HG02763 (cell line): ENCODE measurements around the gene ATRNL1.

Source experiments
- ATAC-seq: cut with Tn5 transposase; IDR thresholded peaks from one replicate; pipeline ENCODE4 v1.9.1; 2021; ENCODE audit warnings: mild to moderate bottlenecking, moderate library complexity; ENCODE audit not compliant: unreplicated experiment

ATRNL1 gene

DNA sequence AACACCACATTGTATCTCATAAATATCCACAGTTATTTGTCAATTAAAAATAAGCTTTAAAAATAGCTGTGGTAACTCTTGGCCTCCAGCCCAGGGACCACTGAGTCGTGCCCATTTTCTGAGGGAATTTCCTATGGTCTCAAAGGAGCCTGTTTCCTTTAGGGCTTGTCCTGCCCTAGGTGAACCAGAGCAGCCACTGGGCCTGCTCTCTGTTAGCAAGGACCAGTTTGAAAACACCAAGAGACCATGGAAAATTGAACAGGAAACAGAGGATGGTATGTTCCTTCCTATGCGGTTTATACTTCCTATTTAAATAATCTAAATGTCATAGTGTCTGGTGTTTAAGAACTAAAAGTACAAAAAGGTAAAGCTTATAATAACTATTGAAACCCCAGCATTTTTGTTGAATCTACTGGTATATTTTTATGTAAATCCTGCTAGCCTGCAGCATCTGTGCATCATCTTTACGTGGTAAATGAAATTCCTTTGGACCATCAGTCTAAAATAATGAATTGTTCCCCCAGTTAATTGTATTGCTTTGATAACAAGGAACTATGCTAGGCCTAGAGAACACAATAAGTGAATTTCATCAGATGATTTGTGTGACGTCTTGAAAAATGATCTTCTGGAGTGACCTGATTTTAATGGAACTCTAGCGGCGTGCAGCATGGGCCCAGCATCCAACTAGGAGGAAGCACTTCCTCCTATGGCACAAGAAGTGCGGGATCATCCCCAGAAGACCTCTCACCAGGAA lies 846.1 kb downstream of the ATRNL1 start:
- ATAC-seq = no peak

DNA sequence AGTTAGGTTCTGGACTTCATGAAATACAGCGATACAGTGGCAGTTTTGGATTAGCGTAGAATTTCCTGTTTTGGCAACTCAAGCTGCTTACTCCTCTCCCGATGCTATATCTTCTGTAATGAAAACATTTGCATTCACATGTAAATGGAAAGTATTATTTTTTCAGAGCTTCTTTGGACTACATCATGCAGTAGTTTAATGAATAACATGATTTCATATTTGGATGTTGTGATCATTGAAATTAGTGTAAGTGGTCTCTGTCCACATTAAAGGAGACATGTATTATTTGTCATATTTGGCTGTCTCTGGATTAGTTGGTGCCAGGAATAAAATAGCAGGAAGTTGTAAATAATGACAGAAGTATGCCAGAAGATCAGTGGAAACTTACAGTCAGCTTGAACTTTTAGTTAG lies 848.2 kb downstream of the ATRNL1 start:
- no peak for ATAC-seq

DNA sequence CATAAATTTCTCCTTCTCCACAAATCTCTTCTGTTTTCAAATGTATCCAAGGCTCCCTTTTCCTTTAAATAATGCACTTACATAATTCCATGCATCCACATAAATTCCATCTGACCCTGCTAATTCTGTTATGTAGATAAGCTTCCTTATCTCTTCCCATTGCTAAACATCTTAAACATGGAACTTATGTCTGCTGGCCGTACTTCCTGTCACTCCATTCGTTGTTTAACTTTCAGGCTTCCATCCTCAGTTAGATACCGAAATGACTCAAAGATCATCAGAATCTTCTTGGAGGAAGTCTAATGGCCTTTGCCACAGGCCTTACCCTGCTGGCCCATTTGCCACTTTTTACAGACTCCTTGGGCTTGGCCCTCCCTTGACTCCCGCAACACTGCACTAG lies 848.9 kb downstream of the ATRNL1 start:
- no peak for ATAC-seq

DNA sequence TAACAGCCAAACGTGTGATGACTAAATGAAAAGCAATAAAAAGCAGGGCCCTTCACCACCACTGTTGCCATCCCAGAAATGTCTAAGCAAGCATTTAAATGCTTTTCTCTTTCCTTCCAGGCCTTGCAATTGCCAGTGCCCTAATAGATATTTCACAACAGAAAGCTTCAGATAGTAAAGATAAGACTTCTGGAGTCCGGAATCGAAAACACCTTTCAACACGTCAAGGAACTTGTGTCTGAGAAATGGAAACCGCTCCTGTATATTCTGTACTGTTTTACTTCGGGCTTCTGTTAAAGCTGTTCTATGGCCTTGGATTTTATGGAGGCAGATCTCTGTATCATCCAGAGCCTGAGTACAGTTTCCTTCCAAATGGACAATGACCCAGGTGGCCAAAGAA lies 851.4 kb downstream of the ATRNL1 start:
- no peak for ATAC-seq

- no peak for ATAC-seq
These were observed 852.7 kb downstream of the ATRNL1 start for GRCh38 chr10:115945701-115946445.

DNA sequence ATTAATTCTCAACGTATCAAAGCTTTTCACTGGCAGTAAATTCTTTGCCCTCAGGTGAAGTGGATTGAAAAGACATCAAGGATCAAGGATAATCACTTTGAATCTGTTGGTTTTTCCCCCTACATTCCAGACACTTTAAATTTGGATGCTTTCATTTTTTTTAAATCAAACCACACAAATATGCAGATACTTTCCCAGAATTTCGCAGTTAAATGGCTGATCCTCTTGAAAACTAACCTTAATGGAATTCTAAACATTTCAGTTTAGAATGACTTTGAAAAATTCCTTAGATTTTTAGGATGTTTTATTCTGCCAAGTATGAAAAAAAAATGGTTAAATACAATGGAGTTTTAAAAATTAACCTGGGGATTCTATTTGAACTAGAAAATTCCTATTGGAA lies 853.9 kb downstream of the ATRNL1 start:
- ATAC-seq = no peak

DNA sequence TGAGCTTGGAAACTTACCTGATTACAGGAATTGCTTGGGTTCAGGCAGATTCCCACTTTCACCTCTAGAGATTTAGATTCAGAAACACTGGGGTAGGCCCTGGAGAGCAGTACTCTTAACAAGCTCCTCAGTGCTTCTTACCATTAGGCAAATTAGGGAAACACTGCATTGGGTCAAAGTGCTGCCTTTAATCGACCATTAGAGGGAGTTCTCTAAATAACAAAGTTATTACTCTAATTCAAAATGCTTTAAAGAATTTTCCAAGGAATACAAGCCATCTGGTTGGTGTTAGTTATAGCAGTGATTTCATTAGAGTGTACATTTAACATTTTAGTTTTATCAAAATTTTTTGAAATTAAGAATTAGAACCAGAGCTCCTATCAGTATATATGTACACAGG lies 855.3 kb downstream of the ATRNL1 start:
- ATAC-seq = no peak

DNA sequence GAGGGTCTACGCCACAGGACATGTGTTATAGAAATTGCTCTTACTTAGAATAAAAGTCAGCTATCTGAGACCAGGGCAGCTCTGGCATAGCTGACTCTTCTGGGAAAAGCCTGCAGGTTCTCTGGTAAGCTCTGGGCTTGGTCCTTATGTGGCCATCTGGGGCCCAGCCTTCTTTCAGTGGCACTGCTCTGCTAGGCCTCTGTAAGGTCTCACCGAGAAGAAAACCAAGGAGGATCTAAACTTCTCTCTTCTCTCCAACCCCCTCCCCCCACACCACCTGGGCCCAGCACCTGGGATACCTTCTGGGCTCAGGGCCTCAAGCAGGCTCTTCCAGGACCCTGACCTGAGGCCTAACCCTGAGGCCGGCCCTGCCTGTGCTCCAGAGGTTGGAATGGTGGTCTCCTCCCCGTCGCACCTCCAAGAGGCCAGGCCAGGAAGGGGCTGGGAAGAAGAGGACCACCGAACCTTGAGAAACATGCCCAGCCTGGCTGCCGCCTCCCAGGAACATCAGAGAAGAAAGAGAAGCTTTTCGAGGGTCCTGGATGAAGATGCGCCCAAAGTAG lies 856.2 kb downstream of the ATRNL1 start:
- no peak for ATAC-seq

DNA sequence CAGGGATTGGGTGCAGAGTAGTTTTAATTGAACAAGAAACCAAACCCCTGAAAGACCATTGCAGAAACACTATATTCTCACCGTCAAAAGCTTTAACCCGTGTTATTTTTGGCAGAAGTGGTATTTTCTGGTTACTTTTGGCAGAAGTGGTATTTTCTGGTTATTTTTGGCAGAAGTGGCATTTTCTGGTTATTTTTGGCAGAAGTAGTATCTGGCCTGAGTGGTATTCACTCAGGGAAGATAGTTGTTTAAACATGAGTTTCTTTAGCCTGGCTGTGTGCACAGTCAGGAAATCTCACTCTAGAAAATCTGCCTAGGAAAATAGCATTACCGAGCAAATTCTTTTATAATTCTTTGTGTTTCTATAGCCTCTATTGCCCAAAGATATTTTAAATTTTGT lies 857.2 kb downstream of the ATRNL1 start:
- ATAC-seq = no peak

DNA sequence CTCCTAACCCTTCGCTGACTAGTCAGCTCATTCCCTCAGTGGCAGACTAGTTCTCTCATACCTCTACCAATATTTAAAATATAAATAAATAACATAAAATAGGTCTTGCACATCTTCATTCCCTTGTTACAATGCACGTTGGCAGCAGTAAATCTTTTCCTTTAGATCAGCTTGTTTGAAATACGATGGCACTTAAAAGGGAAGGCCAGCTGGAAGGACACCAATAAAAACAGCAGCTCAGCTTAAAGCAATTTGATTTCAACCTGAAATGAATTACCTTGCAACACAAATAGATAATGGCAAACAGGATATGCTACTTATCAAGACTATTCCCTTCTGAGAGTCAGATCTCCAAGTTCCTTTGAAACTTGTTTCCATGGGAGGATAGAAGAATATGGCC lies 858.1 kb downstream of the ATRNL1 start:
- no peak for ATAC-seq

- ATAC-seq = no peak
These were observed 860.1 kb downstream of the ATRNL1 start for GRCh38 chr10:115953281-115953680.

GRCh38 chr10:115953968-115954367 lies 860.8 kb downstream of the ATRNL1 start:
- no peak for ATAC-seq

DNA sequence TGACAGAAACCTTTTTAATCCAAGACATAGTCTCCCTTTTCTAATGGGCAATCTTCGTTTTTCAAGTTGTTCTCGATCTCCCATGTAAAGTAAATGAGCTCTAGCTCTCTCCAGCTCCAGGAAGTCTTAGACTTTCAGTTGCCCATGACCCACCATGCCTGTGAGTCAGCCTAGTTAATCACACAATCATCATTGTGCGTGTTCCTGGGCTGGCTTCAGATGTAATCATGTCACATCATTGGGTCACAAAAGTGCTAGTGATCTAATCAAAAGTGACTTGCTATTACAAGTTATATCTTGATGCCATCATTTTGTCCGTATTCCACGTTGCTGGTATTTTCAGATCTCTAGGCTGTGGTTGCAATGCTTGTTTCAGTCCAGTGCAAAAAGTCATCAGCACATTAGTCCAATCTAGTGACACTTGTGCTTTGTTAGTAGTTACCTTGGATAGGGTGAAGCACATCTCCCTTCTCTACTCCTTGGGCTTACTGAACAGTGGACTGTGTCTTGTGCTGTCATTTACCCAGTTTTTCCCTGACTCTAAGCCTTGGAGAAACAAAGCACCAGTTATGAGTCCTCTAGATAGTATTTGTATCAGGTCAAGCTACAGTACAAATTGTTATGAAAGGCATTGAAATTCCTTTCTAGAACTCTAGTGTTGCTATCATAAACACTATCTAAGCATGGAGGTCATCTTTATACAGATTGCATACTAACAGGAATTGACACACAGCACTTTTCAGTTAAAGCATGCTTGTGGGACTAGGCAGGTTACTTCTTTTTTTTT lies 863.3 kb downstream of the ATRNL1 start:
- no peak for ATAC-seq

GRCh38 chr10:115957012-115957399 lies 863.8 kb downstream of the ATRNL1 start:
- ATAC-seq = no peak

GRCh38 chr10:115957786-115958442 lies 864.7 kb downstream of the ATRNL1 start:
- no peak for ATAC-seq

- ATAC-seq = no peak
These were observed 870.7 kb downstream of the ATRNL1 start for GRCh38 chr10:115963848-115964247.

GRCh38 chr10:115964827-115965226 lies 871.7 kb downstream of the ATRNL1 start:
- no peak for ATAC-seq

- no peak for ATAC-seq
These were observed 872.2 kb downstream of the ATRNL1 start for GRCh38 chr10:115965376-115965775.

GRCh38 chr10:115968236-115968635 lies 875.1 kb downstream of the ATRNL1 start:
- ATAC-seq = no peak

- no peak for ATAC-seq
These were observed 876.4 kb downstream of the ATRNL1 start for GRCh38 chr10:115969591-115969990.

DNA sequence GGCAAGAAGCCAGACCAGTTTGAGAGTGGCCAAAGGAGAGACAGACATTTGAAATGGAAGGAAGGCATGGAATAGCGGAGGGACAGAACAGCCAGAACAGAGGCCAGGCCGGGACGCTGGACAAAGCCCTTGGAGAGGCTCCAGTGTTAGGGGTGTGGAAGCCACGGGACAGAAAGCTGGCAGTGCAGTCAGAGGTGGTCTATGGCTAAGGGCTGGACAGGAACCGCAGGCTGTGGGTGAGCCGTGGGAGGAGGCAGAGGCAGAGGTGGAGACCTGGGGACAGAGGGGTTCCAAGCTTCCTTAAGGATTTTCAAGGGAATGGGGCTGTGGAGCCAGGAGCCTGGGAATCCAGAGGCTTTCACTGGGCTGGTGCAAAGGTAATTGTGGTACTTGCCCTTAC lies 878.8 kb downstream of the ATRNL1 start:
- ATAC-seq = no peak
